PFSK-1 (cell line): ENCODE measurements around the gene EYA2.

Experiments used
- FOXP2 ChIP-seq: optimal IDR thresholded peaks from 2 replicates; pipeline ENCODE3; 2011; ENCODE audit warnings: borderline replicate concordance, control low read depth, inconsistent platforms; ENCODE audit not compliant: insufficient read depth; ENCODE audit errors: extremely low read length, extremely low read depth
- POLR2AphosphoS5 ChIP-seq: IDR thresholded peaks from 2 replicates; pipeline ENCODE4 v1.6.1; 2012; ENCODE audit warnings: low read depth, mild to moderate bottlenecking, control low read depth, low read length, moderate library complexity
- SIN3A ChIP-seq: IDR thresholded peaks from 2 replicates; pipeline ENCODE4 v1.6.1; 2012; ENCODE audit warnings: mild to moderate bottlenecking, low read length, moderate library complexity, borderline replicate concordance; ENCODE audit not compliant: insufficient read depth
- TAF1 ChIP-seq: IDR thresholded peaks from 2 replicates; pipeline ENCODE4 v1.6.1; 2012; ENCODE audit warnings: low read length, control low read depth, borderline replicate concordance; ENCODE audit not compliant: insufficient read depth
- TF ChIP-seq, protein P1 (sequence below), 2 experiments: IDR thresholded peaks; 2 replicates each; pipeline versions ENCODE4 v1.6.1 to v1.8.0; 2011 to 2012; ENCODE audit warnings: low read depth in 2 of 2, low read length in 2 of 2, control low read depth in 1 of 2, inconsistent platforms in 1 of 2, mild to moderate bottlenecking in 1 of 2, moderate library complexity in 1 of 2; ENCODE audit not compliant: insufficient read depth in 1 of 2

The EYA2 gene

DNA sequence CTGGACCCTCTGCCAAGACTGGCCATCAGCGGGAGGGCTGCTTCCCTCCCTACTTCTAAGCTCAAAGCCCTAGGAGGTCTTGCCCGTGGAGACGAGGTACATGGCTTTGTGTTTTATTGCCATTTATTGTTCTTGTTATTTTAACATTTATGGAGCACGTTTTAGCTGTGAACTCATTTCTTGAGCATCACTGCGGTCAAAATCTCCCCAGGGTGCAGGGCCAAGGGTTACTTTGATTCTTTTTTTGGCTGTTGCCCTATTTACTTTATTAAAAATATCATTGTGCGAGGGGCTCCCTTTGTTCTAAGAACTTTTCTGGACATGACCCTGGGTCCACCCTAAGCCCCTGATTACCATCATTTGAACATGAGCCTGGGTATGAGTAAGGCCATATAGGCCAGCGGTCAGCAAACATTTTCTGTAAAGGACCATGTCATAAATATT lies 51.6 kb downstream of the EYA2 start:
- TF ChIP-seq FOXP2 = no peak
- TF ChIP-seq, protein P1, sequence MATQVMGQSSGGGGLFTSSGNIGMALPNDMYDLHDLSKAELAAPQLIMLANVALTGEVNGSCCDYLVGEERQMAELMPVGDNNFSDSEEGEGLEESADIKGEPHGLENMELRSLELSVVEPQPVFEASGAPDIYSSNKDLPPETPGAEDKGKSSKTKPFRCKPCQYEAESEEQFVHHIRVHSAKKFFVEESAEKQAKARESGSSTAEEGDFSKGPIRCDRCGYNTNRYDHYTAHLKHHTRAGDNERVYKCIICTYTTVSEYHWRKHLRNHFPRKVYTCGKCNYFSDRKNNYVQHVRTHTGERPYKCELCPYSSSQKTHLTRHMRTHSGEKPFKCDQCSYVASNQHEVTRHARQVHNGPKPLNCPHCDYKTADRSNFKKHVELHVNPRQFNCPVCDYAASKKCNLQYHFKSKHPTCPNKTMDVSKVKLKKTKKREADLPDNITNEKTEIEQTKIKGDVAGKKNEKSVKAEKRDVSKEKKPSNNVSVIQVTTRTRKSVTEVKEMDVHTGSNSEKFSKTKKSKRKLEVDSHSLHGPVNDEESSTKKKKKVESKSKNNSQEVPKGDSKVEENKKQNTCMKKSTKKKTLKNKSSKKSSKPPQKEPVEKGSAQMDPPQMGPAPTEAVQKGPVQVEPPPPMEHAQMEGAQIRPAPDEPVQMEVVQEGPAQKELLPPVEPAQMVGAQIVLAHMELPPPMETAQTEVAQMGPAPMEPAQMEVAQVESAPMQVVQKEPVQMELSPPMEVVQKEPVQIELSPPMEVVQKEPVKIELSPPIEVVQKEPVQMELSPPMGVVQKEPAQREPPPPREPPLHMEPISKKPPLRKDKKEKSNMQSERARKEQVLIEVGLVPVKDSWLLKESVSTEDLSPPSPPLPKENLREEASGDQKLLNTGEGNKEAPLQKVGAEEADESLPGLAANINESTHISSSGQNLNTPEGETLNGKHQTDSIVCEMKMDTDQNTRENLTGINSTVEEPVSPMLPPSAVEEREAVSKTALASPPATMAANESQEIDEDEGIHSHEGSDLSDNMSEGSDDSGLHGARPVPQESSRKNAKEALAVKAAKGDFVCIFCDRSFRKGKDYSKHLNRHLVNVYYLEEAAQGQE (IDR thresholded peaks at IDR 0.05; ENCODE audit: insufficient read depth in 1 of 2, low read depth in 2 of 2, low read length in 2 of 2) = no peak
- TF ChIP-seq SIN3A = no peak
- TF ChIP-seq POLR2AphosphoS5 = no peak
- TF ChIP-seq TAF1 = no peak

DNA sequence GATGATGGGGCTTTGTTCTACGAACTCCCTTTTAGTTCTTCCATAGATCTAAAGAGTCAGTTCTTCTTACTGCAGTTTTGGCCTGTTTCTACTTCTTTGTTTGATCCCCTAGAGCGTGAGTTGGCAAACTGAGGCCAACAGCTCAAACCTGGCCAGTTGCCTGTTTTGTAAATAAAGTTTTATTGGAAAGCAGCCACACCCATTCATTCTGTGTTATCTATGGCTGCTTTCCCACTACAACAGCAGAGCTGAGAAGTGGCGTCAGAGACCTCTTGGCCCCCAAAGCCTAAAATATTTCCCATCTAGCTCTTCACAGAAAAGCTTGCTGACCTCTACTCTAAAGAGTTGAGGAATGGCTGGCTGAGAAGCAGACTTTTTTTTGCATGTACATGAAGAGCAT lies 52.2 kb downstream of the EYA2 start:
- TF ChIP-seq FOXP2 (no peak), TAF1 (no peak), SIN3A (no peak), POLR2AphosphoS5 (no peak)
- TF ChIP-seq, protein P1 (IDR thresholded peaks at IDR 0.05; ENCODE audit: insufficient read depth in 1 of 2, low read depth in 2 of 2, low read length in 2 of 2) = no peak

DNA sequence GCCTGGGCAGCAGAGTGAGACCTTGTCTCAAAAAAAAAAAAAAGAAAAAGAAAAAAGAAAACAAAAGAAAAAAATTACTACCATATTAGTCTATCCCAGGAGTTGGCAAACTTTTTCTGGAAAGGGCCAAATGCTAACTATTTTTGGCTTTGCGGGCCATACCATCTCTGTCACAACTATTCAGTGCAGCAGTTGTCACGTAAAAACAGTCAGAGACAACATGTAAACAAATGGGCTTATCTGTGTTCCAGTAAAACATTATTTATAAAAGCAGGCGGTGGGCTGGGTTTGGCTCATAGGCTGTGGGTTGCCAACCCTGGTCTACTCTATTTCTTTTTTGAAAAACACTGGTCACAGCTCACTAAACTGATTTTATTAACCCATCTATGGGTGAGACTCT lies 53.4 kb downstream of the EYA2 start:
- TF ChIP-seq TAF1 = no peak
- no peak for TF ChIP-seq FOXP2
- TF ChIP-seq, protein P1 (IDR thresholded peaks at IDR 0.05; ENCODE audit: insufficient read depth in 1 of 2, low read depth in 2 of 2, low read length in 2 of 2) = no peak
- no peak for TF ChIP-seq SIN3A
- TF ChIP-seq POLR2AphosphoS5 = no peak

DNA sequence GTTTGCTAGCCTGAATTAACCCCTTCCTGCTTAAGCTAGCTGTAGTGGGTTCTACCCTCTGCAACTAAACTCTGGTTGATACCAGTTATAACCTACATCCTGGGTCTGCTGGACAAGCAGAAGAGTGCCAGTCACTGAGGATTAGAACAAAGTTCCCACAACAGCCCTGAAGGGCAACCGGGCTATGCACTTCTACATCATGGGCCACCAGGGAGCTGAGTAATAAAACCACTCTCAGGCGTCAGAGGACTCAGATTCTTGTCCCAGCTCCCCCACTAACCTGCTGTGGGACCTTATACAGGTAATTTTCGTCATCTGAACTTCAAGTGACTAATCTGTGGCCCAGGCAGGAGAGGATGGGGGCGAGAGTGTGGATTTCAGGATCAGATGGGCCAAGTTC lies 56.8 kb downstream of the EYA2 start:
- TF ChIP-seq TAF1 (no peak), SIN3A (no peak), POLR2AphosphoS5 (no peak)

DNA sequence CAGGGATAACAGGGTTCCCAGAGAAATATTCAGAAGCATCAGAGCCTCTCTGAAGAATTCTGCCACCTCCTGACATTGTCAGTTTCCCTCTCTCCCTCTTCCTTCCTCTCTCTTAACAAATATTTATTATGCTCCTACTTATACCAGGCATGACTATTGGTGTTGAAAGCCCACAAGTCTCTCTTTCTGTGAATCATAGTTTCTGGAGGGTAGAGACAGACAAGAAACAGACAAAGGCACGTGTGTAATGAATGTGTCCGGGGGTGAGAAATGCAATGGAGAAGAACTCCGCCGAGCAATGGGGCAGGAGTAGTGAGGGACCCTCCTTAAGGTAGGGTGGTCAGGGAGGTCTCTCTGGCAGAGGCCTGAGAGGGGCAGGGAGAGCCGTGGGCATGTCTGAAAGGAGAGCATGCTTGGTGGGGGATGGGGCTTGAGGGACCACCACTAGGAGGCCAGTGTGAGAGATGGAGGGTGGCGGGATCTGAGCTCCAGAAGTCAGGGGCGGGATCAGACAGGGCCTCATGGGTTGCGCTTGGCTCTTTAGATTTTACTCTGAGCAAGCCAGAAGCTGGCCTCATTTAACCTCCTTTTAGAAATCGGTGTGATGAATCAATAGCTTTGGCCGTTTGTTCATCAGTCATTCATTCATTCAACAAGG lies 57.3 kb downstream of the EYA2 start:
- TF ChIP-seq, protein P1 (IDR thresholded peaks at IDR 0.05; ENCODE audit: insufficient read depth in 1 of 2, low read depth in 2 of 2, low read length in 2 of 2) = no peak
- TF ChIP-seq TAF1 = no peak
- no peak for TF ChIP-seq FOXP2
- no peak for TF ChIP-seq SIN3A
- no peak for TF ChIP-seq POLR2AphosphoS5
